Vagina (tissue), 2 donors: Measurements from ENCODE around the gene IFT88.

Source experiments
- POLR2A ChIP-seq, 2 donors: fragments of 450-650 bp; IDR thresholded peaks; one replicate each; pipeline ENCODE4 v1.6.1; 2017; ENCODE audit warnings: antibody characterized with exemption in 2 of 2, mild to moderate bottlenecking in 2 of 2, moderate library complexity in 2 of 2
- POLR2AphosphoS5 ChIP-seq, 2 donors: sonication (generic); formaldehyde crosslinking; IDR thresholded peaks; one replicate each; pipeline ENCODE4 v1.9.0; 2017; ENCODE audit warnings: antibody characterized with exemption in 2 of 2, mild to moderate bottlenecking in 2 of 2, low read depth in 1 of 2; ENCODE audit not compliant: insufficient read depth in 1 of 2
- TF ChIP-seq, protein P1 (sequence below), 3 experiments: fragments of 450-650 bp in 2 of 3; fragments of 200-600 bp in 1 of 3; sonication (generic) in 1 of 3; IDR thresholded peaks; one replicate each; pipeline ENCODE4 v1.5.1; 2017 to 2019; ENCODE audit warnings: antibody characterized with exemption in 3 of 3, mild to moderate bottlenecking in 2 of 3, moderate library complexity in 2 of 3

DNA sequence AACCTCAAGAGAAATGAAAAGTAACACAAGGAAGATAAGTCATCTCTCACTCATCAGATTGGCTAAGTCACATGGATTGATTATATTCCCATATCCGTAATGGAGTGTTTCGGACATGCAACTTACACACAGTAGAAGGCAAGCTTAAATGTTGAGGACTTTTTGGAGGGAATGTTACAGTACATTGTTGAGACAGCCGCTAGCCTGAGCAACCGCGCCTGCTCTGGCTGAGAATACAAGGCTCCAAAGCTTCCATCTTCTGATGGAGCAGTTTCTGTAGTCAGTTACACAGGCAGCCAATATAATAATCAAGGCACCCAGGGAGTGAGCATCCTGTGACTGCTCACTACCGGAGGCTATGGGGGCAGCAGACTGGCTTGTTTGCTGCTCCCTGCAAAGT, 40.3 kb upstream of the IFT88 start:
- no peak for TF ChIP-seq POLR2A (IDR thresholded peaks at IDR 0.05)
- TF ChIP-seq, protein P1, sequence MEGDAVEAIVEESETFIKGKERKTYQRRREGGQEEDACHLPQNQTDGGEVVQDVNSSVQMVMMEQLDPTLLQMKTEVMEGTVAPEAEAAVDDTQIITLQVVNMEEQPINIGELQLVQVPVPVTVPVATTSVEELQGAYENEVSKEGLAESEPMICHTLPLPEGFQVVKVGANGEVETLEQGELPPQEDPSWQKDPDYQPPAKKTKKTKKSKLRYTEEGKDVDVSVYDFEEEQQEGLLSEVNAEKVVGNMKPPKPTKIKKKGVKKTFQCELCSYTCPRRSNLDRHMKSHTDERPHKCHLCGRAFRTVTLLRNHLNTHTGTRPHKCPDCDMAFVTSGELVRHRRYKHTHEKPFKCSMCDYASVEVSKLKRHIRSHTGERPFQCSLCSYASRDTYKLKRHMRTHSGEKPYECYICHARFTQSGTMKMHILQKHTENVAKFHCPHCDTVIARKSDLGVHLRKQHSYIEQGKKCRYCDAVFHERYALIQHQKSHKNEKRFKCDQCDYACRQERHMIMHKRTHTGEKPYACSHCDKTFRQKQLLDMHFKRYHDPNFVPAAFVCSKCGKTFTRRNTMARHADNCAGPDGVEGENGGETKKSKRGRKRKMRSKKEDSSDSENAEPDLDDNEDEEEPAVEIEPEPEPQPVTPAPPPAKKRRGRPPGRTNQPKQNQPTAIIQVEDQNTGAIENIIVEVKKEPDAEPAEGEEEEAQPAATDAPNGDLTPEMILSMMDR (IDR thresholded peaks at IDR 0.05): no peak
- TF ChIP-seq POLR2AphosphoS5 (IDR thresholded peaks at IDR 0.05; ENCODE audit: insufficient read depth in 1 of 2, low read depth in 1 of 2): no peak
